ENCODE data around the gene SYNE3. TPM values are rescaled to one million over a fixed set of nuclear protein-coding genes. Genes with fewer than 3 reads are reported as not detected.
A peak's percentile ranks its signal among the peaks of the same experiment; 100 is the strongest.

The SYNE3 gene
- total RNA-seq, 1 donor from 2014 or later = 42.6 TPM

DNA sequence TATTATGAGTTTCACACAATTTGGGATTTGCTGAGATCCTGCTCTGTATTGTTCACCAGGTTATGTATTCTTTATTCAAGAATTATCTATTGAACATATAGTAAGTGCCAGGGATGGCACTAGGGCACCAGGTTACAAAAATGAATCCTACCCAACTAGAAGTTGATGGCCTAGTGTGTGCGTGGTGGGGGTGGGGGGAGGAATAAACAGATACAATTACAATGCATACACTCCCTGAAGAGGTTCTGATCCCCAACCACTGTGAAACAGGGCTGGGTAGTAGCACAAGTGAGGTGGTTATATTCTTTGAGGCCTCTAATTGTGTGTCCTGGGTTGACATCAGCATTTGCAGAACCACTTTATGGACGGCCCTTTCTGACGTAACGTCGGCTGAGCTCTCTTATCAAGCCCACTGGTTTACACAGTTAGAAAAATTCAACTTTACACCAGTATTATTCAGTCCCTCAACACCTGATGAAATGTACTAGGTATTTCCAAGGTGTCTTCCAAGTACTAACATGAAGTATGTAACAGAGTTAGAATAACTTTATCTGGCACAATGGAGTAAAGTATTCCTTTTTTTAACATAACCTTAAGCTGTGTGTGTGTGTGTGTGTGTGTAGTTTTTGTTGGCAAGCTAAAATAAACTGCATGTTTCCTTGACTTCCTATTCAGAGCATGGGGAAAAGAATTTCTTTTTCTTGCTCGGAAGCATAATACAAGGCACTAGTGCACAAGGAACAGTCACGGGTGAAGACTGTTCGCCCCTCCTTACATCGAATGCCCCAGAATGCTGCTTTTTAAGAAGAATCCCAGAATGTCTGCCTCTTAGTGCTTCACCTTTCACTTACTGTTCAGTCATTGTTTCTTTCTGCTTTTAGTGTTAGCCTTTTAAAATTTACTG lies 10.3 kb upstream of the SYNE3 start:
- Mint-ChIP-seq H3K27me3 (ENCODE audit: insufficient read depth) (no peaks in the 10 kb centered on the region), H3K36me3 (ENCODE audit: low read depth) (peaks cover 10% of the 10 kb centered on the region), H3K4me3 (no peak overlapping the region), H3K4me1 (ENCODE audit: low read depth) (peaks cover 78% of the 10 kb centered on the region), H3K9me3 (no peaks in the 10 kb centered on the region), H3K27ac (peak overlapping the region; percentile 84)
- DNase-seq (ENCODE audit: low spot score) = no peak
- intact Hi-C loops (cut with micrococcal nuclease) = loop anchor here (1.0 kb wide), 3 partner anchors 10 to 99 kb away; partner anchors contain the start of gene SYNE3

DNA sequence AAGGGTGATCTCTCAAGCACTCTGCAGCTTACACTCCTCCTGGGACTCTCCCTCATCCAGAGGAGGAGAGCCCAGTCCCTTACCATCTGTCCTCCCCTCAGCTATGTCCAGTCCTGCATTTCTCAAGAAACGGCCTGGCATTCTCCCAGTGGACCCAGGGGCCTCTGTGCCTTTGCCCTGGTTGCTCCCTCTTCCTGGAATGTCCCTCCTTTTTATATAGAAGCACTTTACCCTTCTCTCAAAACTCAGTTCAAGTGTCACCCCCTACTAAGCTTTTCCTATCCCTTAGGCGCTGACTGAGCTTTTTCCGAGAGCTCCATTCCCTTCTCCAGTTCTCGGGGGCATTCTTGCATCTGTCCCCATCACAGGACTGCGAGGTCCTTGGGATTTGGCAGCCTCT lies 9.5 kb upstream of the SYNE3 start:
- DNase-seq (ENCODE audit: low spot score) = no peak
- no peaks in the 10 kb centered on the region for H3K9me3 Mint-ChIP-seq
- intact Hi-C loops (cut with micrococcal nuclease) = no loop called here
- peak overlapping the region; percentile 73 for H3K27ac Mint-ChIP-seq
- H3K4me3 Mint-ChIP-seq = no peak overlapping the region
- H3K27me3 Mint-ChIP-seq (ENCODE audit: insufficient read depth) = no peaks in the 10 kb centered on the region
- H3K36me3 Mint-ChIP-seq (ENCODE audit: low read depth) = peaks cover 10% of the 10 kb centered on the region
- H3K4me1 Mint-ChIP-seq (ENCODE audit: low read depth) = peaks cover 77% of the 10 kb centered on the region

GRCh38 chr14:95524706-95525512 lies 8.5 kb upstream of the SYNE3 start:
- H3K4me3 Mint-ChIP-seq = peak overlapping the region; percentile 21
- H3K27me3 Mint-ChIP-seq (ENCODE audit: insufficient read depth) = no peaks in the 10 kb centered on the region
- intact Hi-C loops (cut with micrococcal nuclease) = loop anchor here (5.0 kb wide), 3 partner anchors 977 to 1563 kb away; partner anchors contain the start of gene PAPOLA
- H3K36me3 Mint-ChIP-seq (ENCODE audit: low read depth) = peaks cover 8% of the 10 kb centered on the region
- H3K4me1 Mint-ChIP-seq (ENCODE audit: low read depth) = peaks cover 73% of the 10 kb centered on the region
- DNase-seq (ENCODE audit: low spot score) = no peak
- no peaks in the 10 kb centered on the region for H3K9me3 Mint-ChIP-seq
- H3K27ac Mint-ChIP-seq = peak overlapping the region; percentile 97

DNA sequence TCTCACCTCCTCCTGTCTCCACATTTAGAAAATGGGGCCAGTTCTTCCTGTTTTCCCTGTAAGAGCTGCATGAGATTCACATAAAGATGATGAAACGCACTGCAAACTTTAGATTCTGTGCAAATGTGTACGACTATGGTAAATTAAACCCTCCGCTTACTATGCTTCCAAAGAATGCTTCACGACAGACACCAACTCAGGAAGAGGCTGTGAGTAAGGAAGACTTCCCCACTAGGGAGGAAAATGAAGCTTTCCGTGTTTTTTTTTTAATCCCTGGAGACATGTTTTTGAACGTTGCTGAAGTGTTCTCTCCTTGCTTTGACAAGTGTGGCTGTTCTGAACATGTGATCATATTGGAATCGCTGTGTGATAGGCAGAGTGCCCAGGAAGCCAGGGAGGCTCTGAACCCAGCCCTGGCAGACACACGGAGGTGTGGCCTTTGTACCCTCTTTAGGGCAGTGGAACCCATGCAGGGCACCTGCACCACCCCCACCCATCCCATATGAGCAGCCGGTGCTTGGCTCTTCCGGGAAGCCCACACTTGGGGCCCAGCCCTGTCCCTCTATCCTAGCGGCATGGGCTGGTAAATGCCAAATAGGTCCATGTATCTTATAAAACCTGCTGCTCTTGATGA lies 7.5 kb upstream of the SYNE3 start:
- Mint-ChIP-seq H3K4me3 (peak overlapping the region; percentile 73), H3K36me3 (ENCODE audit: low read depth) (peaks cover 5% of the 10 kb centered on the region), H3K27me3 (ENCODE audit: insufficient read depth) (no peaks in the 10 kb centered on the region), H3K9me3 (no peaks in the 10 kb centered on the region), H3K27ac (peak overlapping the region; percentile 97), H3K4me1 (ENCODE audit: low read depth) (peaks cover 82% of the 10 kb centered on the region)
- no peak for DNase-seq (ENCODE audit: low spot score)
- intact Hi-C loops (cut with micrococcal nuclease) = loop anchor here (1.0 to 5.0 kb wide), 9 partner anchors 10 to 1562 kb away; partner anchors contain the start of gene PAPOLA

GRCh38 chr14:95523051-95523814 lies 6.8 kb upstream of the SYNE3 start:
- Mint-ChIP-seq H3K27me3 (ENCODE audit: insufficient read depth) (no peaks in the 10 kb centered on the region), H3K27ac (peak overlapping the region; percentile 97), H3K4me3 (peak overlapping the region; percentile 73), H3K36me3 (ENCODE audit: low read depth) (peaks cover 4% of the 10 kb centered on the region), H3K9me3 (no peaks in the 10 kb centered on the region), H3K4me1 (ENCODE audit: low read depth) (peaks cover 89% of the 10 kb centered on the region)
- DNase-seq (ENCODE audit: low spot score) = peak; percentile 45
- intact Hi-C loops (cut with micrococcal nuclease) = loop anchor here (1.0 to 5.0 kb wide), 9 partner anchors 11 to 1561 kb away; partner anchors contain the start of gene PAPOLA

- intact Hi-C loops (cut with micrococcal nuclease) = loop anchor here (2.0 to 5.0 kb wide), 4 partner anchors 262 to 1560 kb away; partner anchors contain the start of gene PAPOLA
Observed at GRCh38 chr14:95522556-95522955, 6.1 kb upstream of the SYNE3 start.

DNA sequence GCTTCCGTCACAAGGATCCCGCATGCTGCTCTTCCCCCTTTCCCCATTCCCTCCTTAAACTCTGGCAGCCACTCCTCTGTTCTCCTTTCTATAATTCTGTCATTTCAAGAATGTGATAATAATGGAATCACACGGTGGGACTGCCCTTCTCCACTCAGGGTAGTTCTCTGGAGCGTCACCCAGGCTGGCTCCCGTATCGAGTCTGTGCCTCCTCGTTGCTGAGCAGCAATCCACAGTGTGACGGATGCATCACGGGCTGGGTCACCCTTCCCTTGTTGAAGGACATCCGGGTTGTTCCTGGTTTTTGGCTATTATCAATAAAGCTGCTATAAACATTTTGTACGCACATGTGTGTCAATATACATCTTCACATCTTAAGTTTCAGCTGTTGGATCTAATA lies 5.7 kb upstream of the SYNE3 start:
- Mint-ChIP-seq H3K4me3 (peak overlapping the region; percentile 25), H3K27me3 (ENCODE audit: insufficient read depth) (no peaks in the 10 kb centered on the region), H3K27ac (peak overlapping the region; percentile 97), H3K36me3 (ENCODE audit: low read depth) (peaks cover 3% of the 10 kb centered on the region), H3K4me1 (ENCODE audit: low read depth) (peaks cover 94% of the 10 kb centered on the region), H3K9me3 (no peaks in the 10 kb centered on the region)
- no peak for DNase-seq (ENCODE audit: low spot score)
- intact Hi-C loops (cut with micrococcal nuclease) = loop anchor here (2.0 to 5.0 kb wide), 4 partner anchors 261 to 1560 kb away; partner anchors contain the start of gene PAPOLA

More at GRCh38 chr14:95522556-95522955, 6.1 kb upstream of the SYNE3 start:
- H3K4me3 Mint-ChIP-seq = peak overlapping the region; percentile 73
- H3K27me3 Mint-ChIP-seq (ENCODE audit: insufficient read depth) = no peaks in the 10 kb centered on the region
- no peak for DNase-seq (ENCODE audit: low spot score)
- peak overlapping the region; percentile 97 for H3K27ac Mint-ChIP-seq
- peaks cover 4% of the 10 kb centered on the region for H3K36me3 Mint-ChIP-seq (ENCODE audit: low read depth)
- H3K9me3 Mint-ChIP-seq = no peaks in the 10 kb centered on the region
- H3K4me1 Mint-ChIP-seq (ENCODE audit: low read depth) = peaks cover 94% of the 10 kb centered on the region

DNA sequence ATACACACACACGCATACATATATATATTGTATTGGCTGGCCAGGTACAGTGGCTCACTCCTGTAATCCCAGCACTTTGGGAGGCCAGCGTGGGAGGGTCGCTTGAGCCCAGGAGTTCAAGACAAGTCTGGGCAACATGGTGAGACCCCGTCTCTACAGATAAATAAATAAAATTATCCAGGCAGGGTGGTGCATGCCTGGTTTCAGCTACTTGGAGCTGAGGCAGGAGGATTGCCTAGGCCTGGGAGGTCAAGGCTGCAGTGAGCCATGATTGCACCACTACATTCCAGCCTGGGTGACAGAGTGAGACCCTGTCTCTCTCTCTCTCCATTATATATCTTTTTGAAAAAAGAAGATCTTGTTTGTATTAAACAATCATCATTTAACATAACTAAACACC lies 4.6 kb upstream of the SYNE3 start:
- H3K27me3 Mint-ChIP-seq (ENCODE audit: insufficient read depth) = no peaks in the 10 kb centered on the region
- peaks cover 86% of the 10 kb centered on the region for H3K4me1 Mint-ChIP-seq (ENCODE audit: low read depth)
- no peaks in the 10 kb centered on the region for H3K9me3 Mint-ChIP-seq
- H3K4me3 Mint-ChIP-seq = no peak overlapping the region
- no peak overlapping the region for H3K27ac Mint-ChIP-seq
- peaks cover 3% of the 10 kb centered on the region for H3K36me3 Mint-ChIP-seq (ENCODE audit: low read depth)
- no peak for DNase-seq (ENCODE audit: low spot score)
- intact Hi-C loops (cut with micrococcal nuclease) = loop anchor here (5.0 kb wide), 3 partner anchors 981 to 1559 kb away; partner anchors contain the start of gene PAPOLA

DNA sequence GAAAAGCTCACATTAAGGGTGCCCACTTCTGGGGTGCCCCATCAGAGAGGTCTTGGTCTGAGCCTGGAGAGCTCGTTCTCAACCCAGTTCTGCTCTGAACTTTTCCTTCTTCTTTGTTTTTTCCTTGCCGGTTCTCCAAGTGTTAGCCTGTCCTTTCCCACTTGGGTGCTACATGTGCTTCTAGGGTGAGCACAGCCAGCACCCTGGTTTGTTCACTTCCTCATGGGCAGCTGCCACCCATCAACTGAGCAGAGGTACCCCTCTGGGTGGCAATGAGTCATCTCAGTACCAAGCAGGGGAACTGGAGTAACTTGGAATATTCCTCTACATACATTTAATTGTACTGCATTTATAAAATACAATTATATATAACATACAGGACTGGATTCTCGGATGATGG lies 3.9 kb upstream of the SYNE3 start:
- peaks cover 5% of the 10 kb centered on the region for H3K36me3 Mint-ChIP-seq (ENCODE audit: low read depth)
- peak overlapping the region; percentile 97 for H3K27ac Mint-ChIP-seq
- peaks cover 86% of the 10 kb centered on the region for H3K4me1 Mint-ChIP-seq (ENCODE audit: low read depth)
- intact Hi-C loops (cut with micrococcal nuclease) = loop anchor here (5.0 kb wide), 3 partner anchors 982 to 1558 kb away; partner anchors contain the start of gene PAPOLA
- DNase-seq (ENCODE audit: low spot score) = no peak
- no peaks in the 10 kb centered on the region for H3K9me3 Mint-ChIP-seq
- H3K4me3 Mint-ChIP-seq = peak overlapping the region; percentile 68
- no peaks in the 10 kb centered on the region for H3K27me3 Mint-ChIP-seq (ENCODE audit: insufficient read depth)

- intact Hi-C loops (cut with micrococcal nuclease) = loop anchor here (1.0 to 5.0 kb wide), 6 partner anchors 39 to 1557 kb away; partner anchors contain the start of genes ATG2B, DICER1, GSKIP and PAPOLA
- H3K4me3 Mint-ChIP-seq = peak overlapping the region; percentile 68
- DNase-seq (ENCODE audit: low spot score) = peak; percentile 64
- peaks cover 6% of the 10 kb centered on the region for H3K36me3 Mint-ChIP-seq (ENCODE audit: low read depth)
- peak overlapping the region; percentile 97 for H3K27ac Mint-ChIP-seq
- no peaks in the 10 kb centered on the region for H3K27me3 Mint-ChIP-seq (ENCODE audit: insufficient read depth)
- peaks cover 85% of the 10 kb centered on the region for H3K4me1 Mint-ChIP-seq (ENCODE audit: low read depth)
- no peaks in the 10 kb centered on the region for H3K9me3 Mint-ChIP-seq
Observed at GRCh38 chr14:95519699-95520098, 3.2 kb upstream of the SYNE3 start.

DNA sequence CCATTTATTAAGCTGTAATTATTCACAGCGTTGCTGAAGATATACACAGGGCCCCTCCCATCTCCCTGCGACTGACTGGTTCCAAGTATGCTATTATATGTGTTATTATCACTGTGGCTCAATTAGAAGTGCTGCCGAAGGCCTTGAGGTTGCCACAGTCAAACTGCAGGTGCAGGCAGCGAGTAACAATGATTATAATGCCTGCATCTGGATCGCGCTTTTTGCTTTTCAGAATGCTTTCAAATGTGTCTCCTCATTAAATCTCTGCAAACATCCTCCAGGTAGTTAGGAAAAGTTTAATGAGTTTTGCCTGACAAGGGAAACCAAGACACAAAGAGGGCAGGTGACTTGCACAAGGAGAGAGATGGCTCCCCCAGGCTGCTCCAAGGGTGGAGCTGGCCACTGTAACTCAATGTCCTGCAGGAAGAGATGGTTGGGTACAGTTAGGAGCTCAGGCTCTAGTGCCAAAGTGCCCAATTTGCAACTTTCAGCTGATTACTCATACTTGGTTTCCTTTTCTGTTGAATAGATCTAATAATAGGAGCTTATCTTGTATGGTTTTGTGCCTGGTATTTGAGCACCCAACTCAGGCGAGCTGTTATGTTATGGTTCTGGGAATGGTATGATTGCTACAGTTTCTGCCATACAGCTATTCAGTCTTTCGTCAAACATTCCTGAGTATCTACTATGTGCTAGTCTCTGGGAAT lies 1.7 kb upstream of the SYNE3 start:
- peaks cover 82% of the 10 kb centered on the region for H3K4me1 Mint-ChIP-seq (ENCODE audit: low read depth)
- H3K27me3 Mint-ChIP-seq (ENCODE audit: insufficient read depth) = no peaks in the 10 kb centered on the region
- intact Hi-C loops (cut with micrococcal nuclease) = loop anchor here (5.0 kb wide), 2 partner anchors 361 to 844 kb away; partner anchors contain the start of genes ATG2B, DICER1 and GSKIP
- H3K36me3 Mint-ChIP-seq (ENCODE audit: low read depth) = peaks cover 6% of the 10 kb centered on the region
- peak overlapping the region; percentile 97 for H3K27ac Mint-ChIP-seq
- peak overlapping the region; percentile 83 for H3K4me3 Mint-ChIP-seq
- DNase-seq (ENCODE audit: low spot score) = no peak
- H3K9me3 Mint-ChIP-seq = no peaks in the 10 kb centered on the region
